Diencephalon (tissue), 1 donor: Measurements from ENCODE around the gene GAL3ST2. TPM values are rescaled to one million over a fixed set of nuclear protein-coding genes. Genes with fewer than 3 reads are reported as not detected.

Source experiments
- total RNA-seq: library from RNA; depleted of rRNA; stranded (reverse); fragments of >200 nt; gene quantifications from one replicate; pipeline ENCODE4 v1.2.3, GENCODE V29; 2014

Gene GAL3ST2
- 0.69 TPM for total RNA-seq

GRCh38 chr2:241776336-241777169 lies at the start of gene GAL3ST2:
TSS of gene GAL3ST2 (plus strand) at chr2:241776822. CDS start at chr2:241776956, 134 bp downstream.

GRCh38 chr2:241734467-241735208 lies 42.0 kb upstream of the GAL3ST2 start, which contains the start of gene D2HGDH:
TSS of gene D2HGDH (plus strand) at chr2:241734630. CDS start at chr2:241735225, 595 bp downstream.

GRCh38 chr2:241808721-241809382 lies 32.2 kb downstream of the GAL3ST2 start, which contains the start of gene NEU4:
TSS of gene NEU4 (plus strand) at chr2:241809193. CDS start at chr2:241814485, 5,292 bp downstream.

Other genes starting within 250 kb of the GAL3ST2 start
- 35.1 TPM for gene BOK, start 218.1 kb upstream of the GAL3ST2 start, total RNA-seq
- gene THAP4, start 139.7 kb upstream of the GAL3ST2 start, total RNA-seq = 27.7 TPM
- gene ATG4B, start 139.1 kb upstream of the GAL3ST2 start, total RNA-seq = 48.7 TPM
- gene DTYMK, start 90.0 kb upstream of the GAL3ST2 start, total RNA-seq = 13.4 TPM
- 36.0 TPM for gene ING5, start 74.8 kb upstream of the GAL3ST2 start, total RNA-seq
- 12.9 TPM for gene D2HGDH, start 42.2 kb upstream of the GAL3ST2 start, total RNA-seq
- 0.92 TPM for gene NEU4, start 32.4 kb downstream of the GAL3ST2 start, total RNA-seq
- 0.23 TPM for gene PDCD1, start 82.1 kb downstream of the GAL3ST2 start, total RNA-seq
- 13.8 TPM for gene RTP5, start 92.9 kb downstream of the GAL3ST2 start, total RNA-seq